Lower lobe of right lung (tissue), 2 donors: ENCODE results near the gene CMTR2. TPM values are rescaled to one million over a fixed set of nuclear protein-coding genes. Genes with fewer than 3 reads are reported as not detected.

Source experiments
- ATAC-seq, 2 donors: fragments of 200-7000 bp; cut with Tn5 transposase; one replicate each; pipeline ENCODE4 v1.9.1; 2020 to 2022; ENCODE audit warnings: mild to moderate bottlenecking in 2 of 2, moderate library complexity in 2 of 2
- DNase-seq: peaks from one replicate; pipeline ENCODE4 v3.0.0-alpha.2; 2020
- H3K27ac ChIP-seq: fragments of 200-600 bp; one replicate; pipeline ENCODE4 v1.8.0; 2022
- H3K27me3 ChIP-seq: fragments of 200-600 bp; one replicate; pipeline ENCODE4 v1.8.0; 2022; ENCODE audit warnings: low read depth
- H3K36me3 ChIP-seq: fragments of 200-600 bp; one replicate; pipeline ENCODE4 v1.8.0; 2022; ENCODE audit warnings: mild to moderate bottlenecking
- H3K4me1 ChIP-seq: fragments of 200-600 bp; one replicate; pipeline ENCODE4 v1.8.0; 2022
- H3K4me3 ChIP-seq: fragments of 200-600 bp; one replicate; pipeline ENCODE4 v1.8.0; 2022; ENCODE audit warnings: mild to moderate bottlenecking
- H3K9me3 ChIP-seq: fragments of 200-600 bp; one replicate; pipeline ENCODE4 v1.8.0; 2022
- CTCF ChIP-seq: fragments of 200-600 bp; IDR thresholded peaks from one replicate; pipeline ENCODE4 v1.8.0; 2022; ENCODE audit warnings: antibody characterized with exemption, mild to moderate bottlenecking
- intact Hi-C: fragments of 100-400 bp; cut with DNase I; formaldehyde crosslinking; loops from one replicate; pipeline ENCODE4 v1.11.0; 2022
- total RNA-seq: library from RNA; stranded (reverse); fragmentation: NEBNext Ultra II Directional; extraction: Animal tissue kit (Norgen Biotek cat#: 25700); gene quantifications from one replicate; pipeline ENCODE4 v1.2.1, GENCODE V29; 2021
- donor health status: DM: no; HTN: yes; CAD: no; lungs with severe emphysema.

Gene CMTR2
- total RNA-seq, 1 donor from 2014 or later, result 23.4 TPM

DNA sequence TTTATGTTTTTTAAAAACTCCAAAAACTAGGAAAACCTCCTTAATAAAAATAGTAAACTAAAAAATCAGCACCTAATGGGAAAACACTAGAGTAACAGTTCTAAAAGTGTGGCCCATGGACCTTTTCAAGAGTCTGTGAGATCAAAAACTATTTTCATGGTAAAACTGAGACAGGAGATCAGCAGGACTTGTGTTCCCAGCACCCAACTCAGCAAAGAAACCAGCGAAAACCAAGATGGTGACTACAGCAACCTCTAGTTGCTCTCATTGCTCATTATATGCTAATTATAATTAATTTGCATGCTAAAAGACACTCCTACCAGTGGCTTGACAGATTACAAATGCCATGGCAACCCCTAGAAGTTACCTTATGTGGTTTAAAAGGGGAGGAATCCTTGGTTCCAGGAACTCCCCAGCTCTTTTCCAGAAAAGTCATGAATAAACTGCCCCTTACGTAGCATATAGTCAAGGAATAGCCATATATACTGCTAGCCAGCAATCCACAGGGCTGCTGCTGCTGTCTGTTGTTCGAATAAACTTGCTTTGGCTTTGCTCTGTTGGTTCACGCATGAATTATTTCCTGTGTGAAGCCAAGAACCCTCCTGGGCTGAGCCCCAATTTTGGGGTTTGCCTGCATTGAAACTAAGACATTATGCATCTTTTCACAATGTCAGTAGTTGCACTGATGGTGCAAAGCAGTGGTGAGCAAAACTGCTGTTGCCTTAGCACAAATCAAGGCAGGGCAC lies 12.4 kb downstream of the CMTR2 start:
- Histone ChIP-seq H3K4me1 (no peaks in the 10 kb centered on the region), H3K36me3 (no peaks in the 10 kb centered on the region), H3K4me3 (no peak overlapping the region), H3K27ac (no peak overlapping the region), H3K27me3 (no peaks in the 10 kb centered on the region), H3K9me3 (peaks cover 5% of the 10 kb centered on the region)
- ATAC-seq (no peak), DNase-seq (no peak)
- intact Hi-C loops, result no loop called here
- TF ChIP-seq CTCF, result no peak

DNA sequence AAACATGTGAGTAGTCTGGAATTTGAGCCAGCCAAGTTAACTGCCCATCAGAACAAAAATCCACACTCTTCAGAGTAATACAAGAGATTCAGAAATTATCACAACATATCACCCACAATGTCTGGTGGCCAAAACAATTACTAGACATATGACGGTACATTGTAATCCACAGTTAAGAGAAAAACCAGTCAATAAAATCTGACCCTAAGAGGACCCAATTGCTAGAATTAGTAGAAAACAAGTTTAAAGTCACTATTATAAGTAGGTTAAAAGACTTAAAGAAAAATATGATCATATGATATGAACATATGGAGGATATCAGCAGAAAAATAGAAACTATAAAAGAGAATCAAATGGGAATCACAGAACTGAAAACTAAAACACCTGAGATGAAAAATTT lies 15.8 kb downstream of the CMTR2 start:
- H3K27ac ChIP-seq, result no peak overlapping the region
- ATAC-seq (no peak), DNase-seq (no peak)
- H3K4me1 ChIP-seq, result no peaks in the 10 kb centered on the region
- intact Hi-C loops, result no loop called here
- TF ChIP-seq CTCF, result no peak
- H3K9me3 ChIP-seq, result peaks cover 5% of the 10 kb centered on the region
- no peak overlapping the region for H3K4me3 ChIP-seq
- H3K36me3 ChIP-seq, result no peaks in the 10 kb centered on the region
- no peaks in the 10 kb centered on the region for H3K27me3 ChIP-seq

DNA sequence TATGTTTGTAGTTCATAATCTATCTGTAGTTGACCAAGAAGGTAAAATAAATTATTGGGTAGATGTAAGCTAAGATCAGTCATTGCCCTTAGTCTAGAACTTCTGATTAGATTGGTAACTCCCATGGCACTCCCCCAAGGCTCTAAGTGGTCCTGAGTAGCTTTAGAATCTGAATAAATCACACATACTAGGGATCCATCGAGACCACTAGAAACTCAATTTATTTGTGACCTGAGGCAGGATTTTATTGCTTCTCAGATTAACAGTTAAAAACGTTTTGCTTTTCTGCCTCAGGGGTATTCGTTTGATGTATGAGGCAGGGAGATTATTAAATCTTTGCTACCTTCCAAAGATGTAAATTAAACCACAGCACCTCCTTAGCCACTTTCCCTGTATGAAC lies 24.9 kb downstream of the CMTR2 start:
- no peak for TF ChIP-seq CTCF
- ATAC-seq (no peak), DNase-seq (no peak)
- intact Hi-C loops, result no loop called here
- H3K4me3 ChIP-seq, result no peak overlapping the region
- H3K4me1 ChIP-seq, result no peaks in the 10 kb centered on the region
- no peak overlapping the region for H3K27ac ChIP-seq
- H3K9me3 ChIP-seq, result no peaks in the 10 kb centered on the region
- H3K36me3 ChIP-seq, result no peaks in the 10 kb centered on the region
- no peaks in the 10 kb centered on the region for H3K27me3 ChIP-seq

- DNase-seq (no peak), ATAC-seq (no peak)
- no peak overlapping the region for H3K27ac ChIP-seq
- TF ChIP-seq CTCF, result no peak
- intact Hi-C loops, result no loop called here
- no peak overlapping the region for H3K4me3 ChIP-seq
- no peaks in the 10 kb centered on the region for H3K9me3 ChIP-seq
- no peaks in the 10 kb centered on the region for H3K4me1 ChIP-seq
- H3K27me3 ChIP-seq, result no peaks in the 10 kb centered on the region
- no peaks in the 10 kb centered on the region for H3K36me3 ChIP-seq
Observed at GRCh38 chr16:71263582-71263981, 25.6 kb downstream of the CMTR2 start.

- no peak for TF ChIP-seq CTCF
- intact Hi-C loops, result no loop called here
- Histone ChIP-seq H3K9me3 (no peaks in the 10 kb centered on the region), H3K27me3 (no peaks in the 10 kb centered on the region), H3K4me1 (no peaks in the 10 kb centered on the region), H3K27ac (no peak overlapping the region), H3K36me3 (no peaks in the 10 kb centered on the region), H3K4me3 (no peak overlapping the region)
- ATAC-seq (no peak), DNase-seq (no peak)
Observed at GRCh38 chr16:71262391-71262790, 26.8 kb downstream of the CMTR2 start.
